Liver (tissue), 9 donors: ENCODE measurements around the gene DOK3. TPM values are rescaled to one million over a fixed set of nuclear protein-coding genes. Genes with fewer than 3 reads are reported as not detected.

Experiments
- DNase-seq: peaks from one replicate; pipeline ENCODE4 v3.0.0-alpha.2; 2017; ENCODE audit warnings: low spot score
- H3K27ac ChIP-seq, 2 donors: one replicate each; pipeline ENCODE4 v1.7.0; 2013; ENCODE audit warnings: inconsistent platforms in 2 of 2, low read length in 2 of 2, control low read depth in 1 of 2, low read depth in 1 of 2, mild to moderate bottlenecking in 1 of 2
- H3K27me3 ChIP-seq, 4 donors: one replicate each; pipeline versions ENCODE4 v1.6.1 to v1.7.0; 2013; ENCODE audit warnings: low read length in 3 of 4, inconsistent platforms in 1 of 4, mild to moderate bottlenecking in 1 of 4, moderate library complexity in 1 of 4; ENCODE audit not compliant: control insufficient read depth in 4 of 4, insufficient read depth in 4 of 4
- H3K36me3 ChIP-seq, 4 donors: one replicate each; pipeline versions ENCODE4 v1.6.1 to v1.7.0; 2013; ENCODE audit warnings: low read length in 3 of 4, mild to moderate bottlenecking in 3 of 4, low read depth in 1 of 4, moderate library complexity in 1 of 4; ENCODE audit not compliant: control insufficient read depth in 4 of 4, insufficient read depth in 3 of 4
- H3K4me1 ChIP-seq, 4 donors: one replicate each; pipeline versions ENCODE4 v1.6.1 to v1.7.0; 2013; ENCODE audit warnings: low read length in 3 of 4, mild to moderate bottlenecking in 3 of 4, moderate library complexity in 1 of 4; ENCODE audit not compliant: control insufficient read depth in 4 of 4, insufficient read depth in 4 of 4
- H3K4me3 ChIP-seq, 3 donors: one replicate each; pipeline versions ENCODE4 v1.6.1 to v1.7.0; 2013; ENCODE audit warnings: low read length in 3 of 3, control low read depth in 1 of 3, low read depth in 1 of 3, mild to moderate bottlenecking in 1 of 3
- H3K9ac ChIP-seq, 2 donors: one replicate each; pipeline ENCODE4 v1.7.0; 2013; ENCODE audit warnings: low read length in 2 of 2, mild to moderate bottlenecking in 2 of 2, moderate library complexity in 2 of 2, control low read depth in 1 of 2, low read depth in 1 of 2
- H3K9me3 ChIP-seq, 4 donors: one replicate each; pipeline versions ENCODE4 v1.6.1 to v1.7.0; 2013; ENCODE audit warnings: low read length in 3 of 4; ENCODE audit not compliant: control insufficient read depth in 4 of 4
- FOXA1 ChIP-seq: IDR thresholded peaks from 2 replicates; pipeline ENCODE4 v1.6.1; 2016; ENCODE audit warnings: antibody characterized with exemption
- FOXA2 ChIP-seq: IDR thresholded peaks from 2 replicates; pipeline ENCODE4 v1.6.1; 2016; ENCODE audit warnings: antibody characterized with exemption
- GABPA ChIP-seq, 2 donors: IDR thresholded peaks in 1 of 2; conservative IDR thresholded peaks in 1 of 2; 2 replicates each; pipeline ENCODE4 v1.6.1; 2016; ENCODE audit warnings: antibody characterized with exemption in 2 of 2, mild to moderate bottlenecking in 1 of 2, moderate library complexity in 1 of 2
- HNF4A ChIP-seq, 2 donors: conservative IDR thresholded peaks; 2 replicates each; pipeline ENCODE4 v1.6.1; 2016; ENCODE audit warnings: antibody characterized with exemption in 2 of 2, mild to moderate bottlenecking in 2 of 2
- MAX ChIP-seq: IDR thresholded peaks from 2 replicates; pipeline ENCODE4 v1.6.1; 2016; ENCODE audit warnings: antibody characterized with exemption
- RAD21 ChIP-seq, 2 donors: IDR thresholded peaks; 2 replicates each; pipeline ENCODE4 v1.6.1; 2016; ENCODE audit warnings: antibody characterized with exemption in 2 of 2, mild to moderate bottlenecking in 2 of 2
- REST ChIP-seq: IDR thresholded peaks from 2 replicates; pipeline ENCODE4 v1.6.1; 2016; ENCODE audit warnings: antibody characterized with exemption, mild to moderate bottlenecking
- RXRA ChIP-seq, 2 donors: IDR thresholded peaks; 2 replicates each; pipeline ENCODE4 v1.6.1; 2017 to 2018; ENCODE audit warnings: antibody characterized with exemption in 2 of 2, mild to moderate bottlenecking in 1 of 2
- SP1 ChIP-seq: IDR thresholded peaks from 2 replicates; pipeline ENCODE4 v1.6.1; 2018; ENCODE audit warnings: antibody characterized with exemption, mild to moderate bottlenecking
- WGBS: extraction: QIAGEN DNeasy Blood & Tissue Kit; methylation state at CpG from one replicate; pipeline ENCODE4 v1.1.7; 2013; 5-methylcytosine and 5-hydroxymethylcytosine counted together
- polyA plus RNA-seq, 2 donors: library from polyadenylated mRNA; stranded (reverse) in 1 of 2; unstranded in 1 of 2; fragments of 200-250 nt in 1 of 2; fragments of >200 nt in 1 of 2; fragmentation: Nextera tagmentation in 1 of 2; extraction: Ambion mirVana in 1 of 2; gene quantifications; one replicate each; pipeline versions ENCODE4 v1.2.1 to v1.2.3, GENCODE V29; 2013 to 2015
- total RNA-seq, 2 donors: library from RNA; depleted of rRNA; stranded (reverse); fragments of >200 nt; gene quantifications; one replicate each; pipeline ENCODE4 v1.2.3, GENCODE V29; 2014
- TF ChIP-seq, protein P1 (sequence below): IDR thresholded peaks from 2 replicates; pipeline ENCODE4 v1.6.1; 2016; ENCODE audit warnings: antibody characterized with exemption
- TF ChIP-seq, protein P2 (sequence below): fragments of 150-350 bp; IDR thresholded peaks from 2 replicates; pipeline ENCODE4 v1.5.1; 2017; ENCODE audit warnings: improper control_type of control experiment, low read depth, low read length; ENCODE audit not compliant: missing input control
- donor health status: healthy.
- donor health status: healthy.
- donor health status: healthy.
- donor health status: healthy.
- donor health status: healthy.

Gene DOK3
- total and polyA plus RNA-seq, 4 donors, result 1.7 to 19.2 (median 6.6) TPM

DNA sequence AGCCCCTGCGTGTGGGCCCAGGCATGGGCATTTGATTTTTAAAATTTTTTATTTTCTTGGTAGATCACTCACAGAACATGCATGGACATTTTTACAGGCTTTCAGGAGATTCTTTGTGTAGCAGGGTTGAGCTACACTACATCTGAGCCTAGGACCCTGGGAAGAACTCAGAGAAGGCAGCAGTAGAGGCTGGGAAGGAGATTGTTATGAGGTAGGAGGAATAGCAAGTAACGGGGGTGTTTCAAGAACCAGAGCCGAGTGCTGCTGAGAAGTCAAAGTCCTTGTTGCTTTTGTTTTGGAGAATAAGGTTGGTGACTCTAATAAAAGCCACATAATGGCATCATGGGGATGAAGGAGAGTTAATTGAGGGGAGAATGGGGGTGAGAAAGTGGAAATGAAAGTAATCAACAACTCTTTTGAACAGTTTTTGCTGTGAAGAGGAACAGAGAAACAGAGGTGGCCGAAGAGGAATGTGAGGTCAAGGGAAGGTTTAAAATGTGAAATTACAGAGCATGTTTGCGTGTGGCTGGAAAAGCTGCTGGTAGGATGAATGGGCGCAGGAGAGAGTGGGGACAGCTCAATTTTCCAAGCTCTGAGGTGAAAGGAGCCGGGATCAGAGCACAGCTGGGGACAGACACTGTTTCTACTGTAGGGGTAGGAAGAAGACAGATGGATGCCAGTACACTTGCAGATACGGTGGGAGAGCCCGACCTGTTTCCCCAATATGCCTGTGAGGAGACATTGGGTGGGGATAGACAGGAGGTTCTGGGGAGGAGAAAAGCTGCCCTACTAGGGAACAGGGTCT, 7.5 kb downstream of the DOK3 start:
- H3K4me1 ChIP-seq, result peaks cover 0 to 10% (median 4%) of the 10 kb centered on the region in 4 donors
- no peak overlapping the region for H3K27ac ChIP-seq
- no peaks in the 10 kb centered on the region for H3K9me3 ChIP-seq
- no peak overlapping the region for H3K9ac ChIP-seq
- DNase-seq, result no peak
- no peaks in the 10 kb centered on the region for H3K36me3 ChIP-seq
- no peaks in the 10 kb centered on the region for H3K27me3 ChIP-seq
- H3K4me3 ChIP-seq, result no peak overlapping the region
- TF ChIP-seq HNF4A (conservative IDR thresholded peaks at IDR 0.05), result no peak
- no peak for TF ChIP-seq FOXA2
- TF ChIP-seq, protein P1, sequence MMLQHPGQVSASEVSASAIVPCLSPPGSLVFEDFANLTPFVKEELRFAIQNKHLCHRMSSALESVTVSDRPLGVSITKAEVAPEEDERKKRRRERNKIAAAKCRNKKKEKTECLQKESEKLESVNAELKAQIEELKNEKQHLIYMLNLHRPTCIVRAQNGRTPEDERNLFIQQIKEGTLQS, result no peak
- TF ChIP-seq, protein P2, sequence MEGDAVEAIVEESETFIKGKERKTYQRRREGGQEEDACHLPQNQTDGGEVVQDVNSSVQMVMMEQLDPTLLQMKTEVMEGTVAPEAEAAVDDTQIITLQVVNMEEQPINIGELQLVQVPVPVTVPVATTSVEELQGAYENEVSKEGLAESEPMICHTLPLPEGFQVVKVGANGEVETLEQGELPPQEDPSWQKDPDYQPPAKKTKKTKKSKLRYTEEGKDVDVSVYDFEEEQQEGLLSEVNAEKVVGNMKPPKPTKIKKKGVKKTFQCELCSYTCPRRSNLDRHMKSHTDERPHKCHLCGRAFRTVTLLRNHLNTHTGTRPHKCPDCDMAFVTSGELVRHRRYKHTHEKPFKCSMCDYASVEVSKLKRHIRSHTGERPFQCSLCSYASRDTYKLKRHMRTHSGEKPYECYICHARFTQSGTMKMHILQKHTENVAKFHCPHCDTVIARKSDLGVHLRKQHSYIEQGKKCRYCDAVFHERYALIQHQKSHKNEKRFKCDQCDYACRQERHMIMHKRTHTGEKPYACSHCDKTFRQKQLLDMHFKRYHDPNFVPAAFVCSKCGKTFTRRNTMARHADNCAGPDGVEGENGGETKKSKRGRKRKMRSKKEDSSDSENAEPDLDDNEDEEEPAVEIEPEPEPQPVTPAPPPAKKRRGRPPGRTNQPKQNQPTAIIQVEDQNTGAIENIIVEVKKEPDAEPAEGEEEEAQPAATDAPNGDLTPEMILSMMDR, result no peak
- TF ChIP-seq MAX, result no peak
- 61% methylated on average over 9 of the region's 9 CpGs for WGBS

DNA sequence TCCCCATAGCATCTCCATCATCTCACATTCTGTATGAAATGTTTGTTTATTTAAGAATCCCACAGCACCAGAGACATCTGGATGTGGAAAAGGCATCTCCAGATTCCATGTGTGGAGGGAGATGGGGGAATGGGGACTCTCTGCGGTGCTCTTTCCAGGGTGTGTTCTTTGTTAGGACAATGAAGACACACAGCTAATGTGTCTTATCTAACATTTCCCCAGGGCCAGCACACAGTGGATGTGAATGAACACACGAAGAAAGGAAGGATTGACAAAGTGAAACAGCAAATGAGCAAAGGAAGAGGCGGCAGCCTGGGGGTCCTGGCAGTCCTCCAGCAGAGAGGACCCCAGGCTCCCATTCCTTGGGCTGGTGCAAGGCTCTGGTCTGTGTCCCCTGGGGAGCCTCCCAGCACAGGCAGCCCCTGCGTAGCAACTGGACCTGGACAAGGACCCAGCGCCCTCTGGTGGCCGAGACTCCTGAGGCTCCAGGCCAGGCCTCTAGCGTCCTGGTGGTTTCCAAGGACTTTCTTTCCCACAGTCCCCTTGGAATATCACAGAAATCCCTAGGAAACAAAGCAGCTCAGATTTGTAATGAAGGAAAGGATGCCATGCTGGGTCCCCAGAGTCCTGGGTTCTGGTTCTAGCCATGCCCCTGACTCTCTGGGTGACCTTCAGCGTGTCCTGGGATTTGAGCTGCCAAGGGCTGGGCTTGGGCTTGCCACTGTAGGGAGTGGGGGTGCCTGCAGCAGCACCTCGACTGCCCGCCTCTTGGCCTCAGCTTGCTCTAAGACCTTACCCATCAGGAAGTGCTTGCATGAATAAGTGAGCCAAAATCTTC, 8.7 kb downstream of the DOK3 start:
- no peaks in the 10 kb centered on the region for H3K36me3 ChIP-seq
- DNase-seq, result peak; percentile 94
- H3K9me3 ChIP-seq, result no peaks in the 10 kb centered on the region
- H3K4me3 ChIP-seq, result no peak overlapping the region
- no peaks in the 10 kb centered on the region for H3K27me3 ChIP-seq
- no peak overlapping the region for H3K9ac ChIP-seq
- TF ChIP-seq SP1, result no peak
- no peak for TF ChIP-seq REST
- no peak for TF ChIP-seq GABPA (IDR thresholded peaks at IDR 0.05 in 1 of 2, conservative IDR thresholded peaks at IDR 0.05 in 1 of 2)
- TF ChIP-seq, protein P2, result peak; percentile 89
- no peak for TF ChIP-seq RXRA (IDR thresholded peaks at IDR 0.05)
- TF ChIP-seq RAD21 (IDR thresholded peaks at IDR 0.05), result peak; percentile 84 to 89
- TF ChIP-seq FOXA1, result no peak
- peaks cover 0 to 13% (median 8%) of the 10 kb centered on the region in 4 donors for H3K4me1 ChIP-seq
- H3K27ac ChIP-seq, result no peak overlapping the region
- 23% methylated on average over 10 of the region's 10 CpGs for WGBS
